H1 (cell line): Measurements from ENCODE around the gene MYO18A. TPM values are rescaled to one million over a fixed set of nuclear protein-coding genes. Genes with fewer than 3 reads are reported as not detected.

ENCODE experiments used
- CTCF ChIA-PET: fragments of 300-600 bp; sonication (Branson Sonifier 250); formaldehyde crosslinking; loops from one replicate; lab custom pipeline; 2021; ENCODE audit not compliant: partially characterized antibody; lab: Charles Lee
- POLR2A ChIA-PET: fragments of 300-600 bp; sonication (Branson Sonifier 250); formaldehyde crosslinking; loops from one replicate; lab custom pipeline; 2021; ENCODE audit warnings: inconsistent platforms; ENCODE audit not compliant: partially characterized antibody; lab: Charles Lee
- DNase-seq, 2 experiments: peaks; one replicate each; pipeline versions ENCODE4 v3.0.0 to v3.0.0-alpha.2; 2010 to 2022; ENCODE audit warnings: low spot score in 2 of 2, low read depth in 1 of 2, mixed read lengths in 1 of 2
- FAIRE-seq: peaks from 2 replicates; lab custom pipeline; 2011; peaks lifted over from hg19 to GRCh38; lab: Jason Lieb, UNC
- H2AFZ ChIP-seq: 2 replicates; pipeline ENCODE4 v1.8.1; 2012; ENCODE audit warnings: low read length, inconsistent platforms
- H2AK5ac ChIP-seq: 2 replicates; pipeline ENCODE4 v1.6.1; 2013; ENCODE audit warnings: low read depth, low read length
- H2BK120ac ChIP-seq: replicated peaks from 2 replicates; pipeline ENCODE3; 2013; ENCODE audit warnings: low read depth, low read length, inconsistent platforms
- H2BK12ac ChIP-seq: 2 replicates; pipeline ENCODE4 v1.6.1; 2013; ENCODE audit warnings: low read depth, low read length
- H2BK15ac ChIP-seq: 2 replicates; pipeline ENCODE4 v1.6.1; 2013; ENCODE audit warnings: low read length
- H2BK20ac ChIP-seq: 2 replicates; pipeline ENCODE4 v1.6.1; 2013; ENCODE audit warnings: low read length
- H2BK5ac ChIP-seq: 2 replicates; pipeline ENCODE4 v1.6.1; 2013; ENCODE audit warnings: low read depth, low read length
- H3K14ac ChIP-seq: 2 replicates; pipeline ENCODE4 v1.6.1; 2013; ENCODE audit warnings: inconsistent platforms; ENCODE audit not compliant: insufficient read length
- H3K18ac ChIP-seq: 2 replicates; pipeline ENCODE4 v1.6.1; 2013; ENCODE audit warnings: low read length; ENCODE audit errors: extremely low read depth
- H3K23ac ChIP-seq: 2 replicates; pipeline ENCODE4 v1.6.1; 2013; ENCODE audit warnings: inconsistent platforms; ENCODE audit not compliant: insufficient read length
- H3K23me2 ChIP-seq: 2 replicates; pipeline ENCODE4 v1.6.1; 2013; ENCODE audit warnings: low read depth, low read length
- H3K27ac ChIP-seq: 2 replicates; pipeline ENCODE4 v1.6.1; 2011; ENCODE audit warnings: low read depth, low read length, inconsistent platforms
- H3K27me3 ChIP-seq, 4 experiments: replicated peaks in 1 of 4; 1 replicate in 1 of 4; 2 replicates in 3 of 4; pipeline versions ENCODE4 v1.6.1 to v1.8.1; 2011 to 2013; ENCODE audit warnings: low read length in 3 of 4, mild to moderate bottlenecking in 3 of 4, inconsistent platforms in 2 of 4, mixed read lengths in 2 of 4, moderate library complexity in 1 of 4; ENCODE audit not compliant: control insufficient read depth in 3 of 4, insufficient read depth in 3 of 4; ENCODE audit errors: extremely low read depth in 1 of 4
- H3K36me3 ChIP-seq, 4 experiments: 2 replicates each; pipeline versions ENCODE4 v1.6.1 to v1.8.1; 2011 to 2013; ENCODE audit warnings: mild to moderate bottlenecking in 4 of 4, low read length in 3 of 4, moderate library complexity in 2 of 4, control low read depth in 1 of 4, inconsistent platforms in 1 of 4; ENCODE audit not compliant: insufficient read depth in 4 of 4, control insufficient read depth in 2 of 4
- H3K4ac ChIP-seq: replicated peaks from 2 replicates; pipeline ENCODE3; 2013; ENCODE audit warnings: low read length, low read depth, mixed read lengths, inconsistent platforms; ENCODE audit not compliant: insufficient read length
- H3K4me1 ChIP-seq, 4 experiments: replicated peaks in 1 of 4; 1 replicate in 1 of 4; 2 replicates in 3 of 4; pipeline versions ENCODE4 v1.6.1 to v1.8.1; 2011 to 2013; ENCODE audit warnings: low read length in 3 of 4, inconsistent platforms in 2 of 4, mixed read lengths in 1 of 4; ENCODE audit not compliant: insufficient read depth in 4 of 4, control insufficient read depth in 3 of 4
- H3K4me2 ChIP-seq, 2 experiments: 2 replicates each; pipeline versions ENCODE4 v1.6.1 to v1.8.1; 2011 to 2013; ENCODE audit warnings: low read depth in 2 of 2, low read length in 2 of 2, control low read depth in 1 of 2, inconsistent platforms in 1 of 2, mild to moderate bottlenecking in 1 of 2; ENCODE audit not compliant: insufficient read depth in 1 of 2
- H3K4me3 ChIP-seq, 4 experiments: fragments of 200-600, 300-600 bp in 1 of 4; sonication (generic), shearing (Covaris generic), sonication (Bioruptor Twin) in 1 of 4; 2 replicates each; pipeline versions ENCODE4 v1.5.1 to v1.8.1; 2011 to 2016; ENCODE audit warnings: low read length in 4 of 4, low read depth in 3 of 4, control low read depth in 2 of 4, inconsistent platforms in 2 of 4, mild to moderate bottlenecking in 2 of 4, mixed read lengths in 1 of 4, moderate library complexity in 1 of 4; ENCODE audit not compliant: insufficient read depth in 2 of 4; ENCODE audit errors: extremely low read depth in 1 of 4
- H3K56ac ChIP-seq: replicated peaks from 2 replicates; pipeline ENCODE3; 2013; ENCODE audit warnings: low read depth, mild to moderate bottlenecking, mixed read lengths, low read length, inconsistent platforms; ENCODE audit not compliant: insufficient read length
- H3K79me1 ChIP-seq: 2 replicates; pipeline ENCODE4 v1.6.1; 2013; ENCODE audit warnings: low read depth, low read length, control low read depth
- H3K79me2 ChIP-seq, 2 experiments: 2 replicates each; pipeline versions ENCODE4 v1.6.1 to v1.8.1; 2012 to 2013; ENCODE audit warnings: low read length in 2 of 2, mild to moderate bottlenecking in 2 of 2, inconsistent platforms in 1 of 2; ENCODE audit not compliant: insufficient read depth in 2 of 2, control insufficient read depth in 1 of 2
- H3K9ac ChIP-seq, 4 experiments: replicated peaks in 1 of 4; 1 replicate in 1 of 4; 2 replicates in 3 of 4; pipeline versions ENCODE4 v1.6.1 to v1.8.1; 2011 to 2013; ENCODE audit warnings: low read depth in 3 of 4, low read length in 3 of 4, control low read depth in 2 of 4, mild to moderate bottlenecking in 2 of 4, moderate library complexity in 2 of 4, inconsistent platforms in 1 of 4; ENCODE audit errors: extremely low read depth in 1 of 4
- H3K9me3 ChIP-seq, 2 experiments: 2 replicates each; pipeline versions ENCODE4 v1.6.1 to v1.8.1; 2012 to 2013; ENCODE audit warnings: mild to moderate bottlenecking in 2 of 2, moderate library complexity in 2 of 2, control low read depth in 1 of 2, inconsistent platforms in 1 of 2, low read depth in 1 of 2, low read length in 1 of 2, mixed read lengths in 1 of 2; ENCODE audit not compliant: insufficient read depth in 2 of 2
- H4K20me1 ChIP-seq, 2 experiments: replicated peaks in 1 of 2; 2 replicates each; pipeline versions ENCODE3 to v1.8.1; 2011 to 2013; ENCODE audit warnings: inconsistent platforms in 2 of 2, low read length in 2 of 2, mild to moderate bottlenecking in 1 of 2; ENCODE audit not compliant: insufficient read depth in 2 of 2, control insufficient read depth in 1 of 2
- H4K5ac ChIP-seq: 2 replicates; pipeline ENCODE4 v1.6.1; 2013; ENCODE audit warnings: low read length, low read depth, mixed read lengths, inconsistent platforms; ENCODE audit not compliant: insufficient read length
- H4K8ac ChIP-seq: 2 replicates; pipeline ENCODE4 v1.8.0; 2013; ENCODE audit warnings: mild to moderate bottlenecking, moderate library complexity, low read length, inconsistent platforms; ENCODE audit not compliant: insufficient read depth; ENCODE audit errors: extremely low read depth
- H4K91ac ChIP-seq: replicated peaks from 2 replicates; pipeline ENCODE3; 2013; ENCODE audit warnings: low read length, mixed read lengths, inconsistent platforms; ENCODE audit not compliant: insufficient read length
- KDM1A ChIP-seq: fragments of 200-600, 300-600 bp; sonication (generic); IDR thresholded peaks from 2 replicates; pipeline ENCODE4 v1.7.1; 2016; ENCODE audit warnings: mild to moderate bottlenecking, low read length, borderline replicate concordance
- KDM4A ChIP-seq: IDR thresholded peaks from one replicate; pipeline ENCODE4 v1.7.1; 2012; ENCODE audit warnings: low read depth, mild to moderate bottlenecking, moderate library complexity, low read length, inconsistent platforms; ENCODE audit not compliant: severe bottlenecking
- MAFK ChIP-seq: IDR thresholded peaks from 2 replicates; pipeline ENCODE4 v1.6.1; 2012; ENCODE audit warnings: low read depth, mild to moderate bottlenecking, improper control_type of control experiment, low read length
- RFX5 ChIP-seq: IDR thresholded peaks from 2 replicates; pipeline ENCODE4 v1.6.1; 2011; ENCODE audit warnings: low read depth, low read length, improper control_type of control experiment, borderline replicate concordance
- SP1 ChIP-seq: IDR thresholded peaks from 2 replicates; pipeline ENCODE4 v1.6.1; 2011; ENCODE audit warnings: low read depth, low read length
- SP2 ChIP-seq: IDR thresholded peaks from 2 replicates; pipeline ENCODE4 v1.6.1; 2012; ENCODE audit warnings: mild to moderate bottlenecking, low read length, inconsistent platforms
- WGBS, 2 experiments: shearing (Covaris generic) in 1 of 2; methylation state at CpG; one replicate each; pipeline versions ENCODE4 v1.1.6 to v1.1.7; 2013 to 2015; ENCODE audit warnings: low lambda C conversion rate in 2 of 2, mixed read lengths in 2 of 2, inconsistent platforms in 1 of 2, low coverage in 1 of 2, missing lambda C conversion rate in 1 of 2; ENCODE audit not compliant: insufficient replicate concordance in 2 of 2, insufficient coverage in 1 of 2, insufficient read length in 1 of 2; ENCODE audit errors: extremely low coverage in 1 of 2, missing lambda C conversion rate in 1 of 2; 5-methylcytosine and 5-hydroxymethylcytosine counted together
- polyA plus RNA-seq, 7 experiments: library from polyadenylated mRNA; depleted of rRNA in 3 of 7; stranded (reverse) in 5 of 7; unstranded in 2 of 7; fragments of >200 nt in 5 of 7; fragments of 200-250 nt in 2 of 7; gene quantifications; 1 replicate in 5 of 7; 2 replicates in 1 of 7; 4 replicates in 1 of 7; pipeline versions ENCODE4 v1.2.1 to v1.2.3, GENCODE V29; 2011 to 2013; ENCODE audit warnings: missing spikeins in 2 of 7, mixed read lengths in 2 of 7
- total RNA-seq: library from RNA; stranded (reverse); fragmentation: NEBNext Ultra II Directional; extraction: Animal tissue kit (Norgen Biotek cat#: 25700); gene quantifications from 2 replicates; pipeline ENCODE4 v1.2.1, GENCODE V29; 2021
- TF ChIP-seq, protein P1 (sequence below): IDR thresholded peaks from 2 replicates; pipeline ENCODE4 v1.6.1; 2011; ENCODE audit warnings: low read depth, mild to moderate bottlenecking, low read length; ENCODE audit not compliant: insufficient read depth
- TF ChIP-seq, protein P2 (sequence below): IDR thresholded peaks from 2 replicates; pipeline ENCODE4 v1.6.1; 2012; ENCODE audit warnings: inconsistent platforms

MYO18A gene
- total and polyA plus RNA-seq, 2 of the 8 experiments (the other 6 are each of a cell fraction or from before 2014, with no cell fraction given): 7.6 to 43.8 TPM

DNA sequence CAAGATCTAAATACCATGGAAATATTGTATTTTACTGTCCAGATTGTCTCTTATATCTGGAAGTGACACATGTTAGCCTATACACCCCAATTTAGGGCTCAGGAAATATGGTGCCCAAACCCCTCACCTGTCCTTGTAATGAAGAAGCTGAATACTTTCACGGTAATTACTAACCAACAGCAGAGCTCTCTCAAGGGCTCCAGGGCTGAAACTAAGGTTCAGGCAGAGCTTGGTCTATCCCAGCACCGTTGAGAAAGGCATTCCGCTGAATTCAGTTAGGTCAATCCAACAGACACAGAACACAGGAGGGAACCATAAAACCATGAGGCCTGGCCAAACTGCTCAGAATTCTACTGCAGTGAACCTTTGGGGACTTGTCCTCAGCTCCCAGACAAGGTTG is 14.9 kb downstream of the MYO18A start:
- no peak overlapping the region for H2AFZ ChIP-seq
- TF ChIP-seq RFX5 (no peak), SP2 (no peak), KDM1A (no peak), SP1 (no peak), KDM4A (no peak), MAFK (no peak)
- TF ChIP-seq, protein P1, sequence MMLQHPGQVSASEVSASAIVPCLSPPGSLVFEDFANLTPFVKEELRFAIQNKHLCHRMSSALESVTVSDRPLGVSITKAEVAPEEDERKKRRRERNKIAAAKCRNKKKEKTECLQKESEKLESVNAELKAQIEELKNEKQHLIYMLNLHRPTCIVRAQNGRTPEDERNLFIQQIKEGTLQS: no peak
- TF ChIP-seq, protein P2, sequence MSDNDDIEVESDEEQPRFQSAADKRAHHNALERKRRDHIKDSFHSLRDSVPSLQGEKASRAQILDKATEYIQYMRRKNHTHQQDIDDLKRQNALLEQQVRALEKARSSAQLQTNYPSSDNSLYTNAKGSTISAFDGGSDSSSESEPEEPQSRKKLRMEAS: no peak
- TF ChIP-seq, all 59 proteins: peak for 0
- Histone ChIP-seq H2BK12ac (no peak overlapping the region), H3K23me2 (no peaks in the 10 kb centered on the region), H3K79me2 (peaks cover 0 to 10% of the 10 kb centered on the region in 2 experiments; a peak in 1 of 4 replicates), H2BK20ac (no peak overlapping the region), H3K9me3 (no peaks in the 10 kb centered on the region), H3K23ac (no peak overlapping the region), H3K36me3 (peaks cover 0 to 13% (median 3%) of the 10 kb centered on the region in 4 experiments; a peak in 3 of 8 replicates), H2AK5ac (no peak overlapping the region), H3K27me3 (no peaks in the 10 kb centered on the region), H3K27ac (no peak overlapping the region), H4K5ac (no peak overlapping the region), H3K18ac (no peak overlapping the region), H4K8ac (no peak overlapping the region), H4K20me1 (peaks cover 0 to 9% of the 10 kb centered on the region in 2 experiments), H3K9ac (no peak overlapping the region), H3K4me3 (no peak overlapping the region), H2BK120ac (no peak overlapping the region), H4K91ac (no peak overlapping the region), H3K79me1 (no peaks in the 10 kb centered on the region; the same call in none of the 2 replicates), H2BK15ac (no peak overlapping the region), H3K4me1 (no peaks in the 10 kb centered on the region; a peak in 1 of 7 replicates), H3K4ac (no peak overlapping the region), H3K4me2 (no peak overlapping the region), H3K14ac (no peak overlapping the region), H3K56ac (no peak overlapping the region), H2BK5ac (no peak overlapping the region)
- FAIRE-seq (no peak), DNase-seq (no peak)
- WGBS, 2 experiments: 95% methylated on average over 3 of the region's 3 CpGs; no CpG with 5 or more reads in 1 of the 2 experiments
- ChIA-PET POLR2A (interaction anchor here (1.2 to 6.1 kb wide), 2 partner anchors 12 to 17 kb away, joined by 4 to 34 read pairs; partner anchors contain the start of gene MYO18A), CTCF (interaction anchor here (0.9 to 42.5 kb wide), 7 partner anchors 11 to 205 kb away, joined by 3 to 731 read pairs (median 4); partner anchors contain the start of gene MYO18A)
